Activated naive CD4-positive, alpha-beta T cell treated with anti-CD3 and anti-CD28 coated beads, Interleukin-2, amount 50 U/mL, for 24 hours (primary cell): Measurements from ENCODE around the gene COLEC12.

Source experiments
- H3K27ac Mint-ChIP-seq: one replicate; pipeline ENCODE4 v1.8.0; 2021; ENCODE audit warnings: mild to moderate bottlenecking, mixed read lengths
- H3K27me3 Mint-ChIP-seq: one replicate; pipeline ENCODE4 v1.8.0; 2021; ENCODE audit warnings: mixed read lengths
- H3K36me3 Mint-ChIP-seq: one replicate; pipeline ENCODE4 v1.8.0; 2021; ENCODE audit warnings: mixed read lengths
- H3K4me1 Mint-ChIP-seq: one replicate; pipeline ENCODE4 v1.8.0; 2021; ENCODE audit warnings: mixed read lengths
- H3K4me3 Mint-ChIP-seq: one replicate; pipeline ENCODE4 v1.8.0; 2021; ENCODE audit warnings: mild to moderate bottlenecking, mixed read lengths
- H3K9me3 Mint-ChIP-seq: one replicate; pipeline ENCODE4 v1.8.0; 2021; ENCODE audit warnings: mixed read lengths

COLEC12 gene

DNA sequence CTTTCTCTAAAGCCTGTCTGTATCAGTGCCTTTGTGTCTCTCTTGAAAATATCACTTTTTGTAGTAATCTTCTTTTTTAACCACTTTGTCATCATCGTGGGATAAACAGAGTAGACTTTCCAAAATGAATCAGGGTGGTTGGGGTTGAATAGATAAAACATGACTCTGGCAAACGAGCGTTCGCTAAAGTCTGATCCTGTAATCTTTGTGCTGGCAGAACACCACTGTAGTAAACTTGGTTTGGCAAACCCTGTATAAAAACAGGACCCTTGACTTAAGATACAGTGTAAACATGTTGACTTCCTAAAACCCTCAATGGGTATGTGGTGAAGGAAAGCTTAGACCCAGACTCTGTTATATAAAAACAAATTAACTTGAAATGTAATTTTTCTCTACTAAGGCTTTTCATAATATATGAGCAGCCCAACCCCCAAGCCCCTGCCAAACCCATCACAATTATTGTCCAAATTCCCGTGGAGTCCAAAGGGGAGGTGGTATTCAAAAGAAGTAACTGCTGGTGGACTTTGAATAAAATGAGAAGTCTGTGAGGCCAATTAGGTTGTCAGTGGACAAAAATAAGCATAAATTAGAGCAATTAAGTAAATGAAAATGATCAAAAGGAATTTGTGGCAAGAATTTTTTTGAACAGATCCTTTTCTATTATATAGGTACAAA is 52.2 kb downstream of the COLEC12 start:
- H3K36me3 Mint-ChIP-seq: no peaks in the 10 kb centered on the region
- no peak overlapping the region for H3K4me3 Mint-ChIP-seq
- H3K27me3 Mint-ChIP-seq: peaks cover 12% of the 10 kb centered on the region
- peaks cover 15% of the 10 kb centered on the region for H3K9me3 Mint-ChIP-seq
- no peaks in the 10 kb centered on the region for H3K4me1 Mint-ChIP-seq
- no peak overlapping the region for H3K27ac Mint-ChIP-seq

GRCh38 chr18:446941-447560 is 53.5 kb downstream of the COLEC12 start:
- Mint-ChIP-seq H3K27me3 (peaks cover 12% of the 10 kb centered on the region), H3K9me3 (peaks cover 4% of the 10 kb centered on the region), H3K27ac (no peak overlapping the region), H3K4me3 (no peak overlapping the region), H3K4me1 (no peaks in the 10 kb centered on the region), H3K36me3 (no peaks in the 10 kb centered on the region)

DNA sequence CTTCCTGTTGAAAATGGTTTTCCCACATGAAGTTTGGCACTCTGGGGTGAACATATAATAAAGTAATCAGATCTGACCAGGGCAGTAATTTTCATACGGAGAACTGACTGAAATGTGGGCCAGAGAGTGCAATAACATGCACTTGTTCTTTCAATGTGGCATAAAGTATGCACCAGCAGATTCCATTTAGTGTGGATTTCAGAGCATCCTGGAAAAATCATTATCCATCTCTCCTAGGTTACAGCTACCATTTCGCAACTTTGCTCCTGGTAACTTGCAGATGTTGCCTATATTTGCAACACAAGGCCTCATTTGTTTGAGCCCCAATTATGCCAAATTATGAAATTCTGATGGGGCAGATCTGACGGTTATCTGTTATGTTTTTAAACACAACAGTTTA is 55.4 kb downstream of the COLEC12 start:
- H3K4me3 Mint-ChIP-seq: no peak overlapping the region
- H3K27ac Mint-ChIP-seq: no peak overlapping the region
- no peaks in the 10 kb centered on the region for H3K9me3 Mint-ChIP-seq
- H3K27me3 Mint-ChIP-seq: peaks cover 12% of the 10 kb centered on the region
- H3K36me3 Mint-ChIP-seq: no peaks in the 10 kb centered on the region
- no peaks in the 10 kb centered on the region for H3K4me1 Mint-ChIP-seq

DNA sequence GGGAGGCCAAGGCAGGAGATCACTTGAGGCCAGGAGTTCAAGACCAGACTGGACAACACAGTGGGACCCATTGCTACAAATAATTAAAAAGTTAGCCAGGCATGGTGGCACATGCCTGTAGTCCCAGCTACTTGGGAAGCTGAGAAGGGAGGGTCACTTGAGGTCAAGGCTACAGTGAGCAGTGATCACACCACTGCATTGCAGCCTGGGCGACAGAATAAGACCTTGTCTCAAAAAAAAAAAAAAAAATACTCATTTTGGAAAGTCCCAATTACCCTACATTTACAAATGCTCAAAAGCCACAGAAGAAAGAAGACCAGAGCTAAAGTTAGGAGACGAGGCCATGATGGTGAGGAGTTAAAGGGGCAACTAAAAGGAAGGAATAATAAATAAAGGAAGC is 61.9 kb downstream of the COLEC12 start:
- peaks cover 6% of the 10 kb centered on the region for H3K27me3 Mint-ChIP-seq

DNA sequence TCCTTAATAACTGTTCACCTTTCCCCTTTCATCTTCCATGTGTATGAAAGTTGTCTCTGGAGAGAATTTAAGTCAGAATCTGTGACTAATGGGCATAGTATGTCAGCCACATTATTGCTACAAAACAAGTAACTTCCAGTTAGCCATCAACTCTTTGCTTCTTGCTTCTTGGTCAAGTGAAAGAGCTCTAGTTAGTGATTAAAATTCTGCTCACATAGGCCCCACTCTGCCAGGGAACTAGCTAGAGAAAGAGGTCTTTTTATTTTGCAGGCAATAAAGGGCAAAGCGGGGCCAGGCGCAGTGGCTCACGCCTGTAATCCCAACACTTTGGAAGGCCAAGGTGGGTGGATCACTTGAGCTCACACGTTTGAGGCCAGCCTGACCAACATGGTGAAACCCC is 64.6 kb downstream of the COLEC12 start:
- no peak overlapping the region for H3K4me3 Mint-ChIP-seq
- H3K27ac Mint-ChIP-seq: no peak overlapping the region
- peaks cover 6% of the 10 kb centered on the region for H3K27me3 Mint-ChIP-seq
- no peaks in the 10 kb centered on the region for H3K4me1 Mint-ChIP-seq
- no peaks in the 10 kb centered on the region for H3K9me3 Mint-ChIP-seq
- no peaks in the 10 kb centered on the region for H3K36me3 Mint-ChIP-seq

More for the DNA sequence above, 61.9 kb downstream of the COLEC12 start:
- Mint-ChIP-seq H3K4me1 (no peaks in the 10 kb centered on the region), H3K36me3 (no peaks in the 10 kb centered on the region), H3K9me3 (no peaks in the 10 kb centered on the region), H3K4me3 (no peak overlapping the region), H3K27ac (no peak overlapping the region)

DNA sequence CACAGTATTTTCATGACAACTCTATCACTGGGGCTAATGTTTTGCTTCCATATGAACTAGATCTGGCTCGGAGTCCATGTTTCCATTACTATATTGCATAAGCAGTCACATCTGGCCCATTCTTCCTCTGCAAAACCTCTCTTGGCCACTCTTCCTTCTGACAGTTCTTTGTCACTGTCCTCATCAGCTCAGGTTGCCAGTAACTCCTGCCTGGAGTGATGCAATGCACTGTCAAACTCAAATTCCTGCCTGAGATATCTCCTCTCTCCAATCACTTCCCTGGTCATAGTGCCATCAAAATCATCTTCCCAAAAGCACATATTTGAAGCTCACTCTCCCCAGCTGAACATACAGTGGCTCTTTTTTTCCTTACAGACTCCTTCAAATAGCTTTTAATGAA is 66.1 kb downstream of the COLEC12 start:
- H3K36me3 Mint-ChIP-seq: no peaks in the 10 kb centered on the region
- peaks cover 4% of the 10 kb centered on the region for H3K27me3 Mint-ChIP-seq
- H3K4me3 Mint-ChIP-seq: no peak overlapping the region
- H3K9me3 Mint-ChIP-seq: no peaks in the 10 kb centered on the region
- no peak overlapping the region for H3K27ac Mint-ChIP-seq
- no peaks in the 10 kb centered on the region for H3K4me1 Mint-ChIP-seq

- Mint-ChIP-seq H3K9me3 (no peaks in the 10 kb centered on the region), H3K36me3 (no peaks in the 10 kb centered on the region), H3K4me1 (no peaks in the 10 kb centered on the region), H3K4me3 (no peak overlapping the region), H3K27ac (no peak overlapping the region), H3K27me3 (peaks cover 3% of the 10 kb centered on the region)
Observed at GRCh38 chr18:433960-434359, 66.5 kb downstream of the COLEC12 start.

GRCh38 chr18:433298-433697 is 67.2 kb downstream of the COLEC12 start:
- H3K4me3 Mint-ChIP-seq: no peak overlapping the region
- H3K27me3 Mint-ChIP-seq: peaks cover 3% of the 10 kb centered on the region
- no peaks in the 10 kb centered on the region for H3K4me1 Mint-ChIP-seq
- no peaks in the 10 kb centered on the region for H3K9me3 Mint-ChIP-seq
- H3K27ac Mint-ChIP-seq: no peak overlapping the region
- H3K36me3 Mint-ChIP-seq: no peaks in the 10 kb centered on the region

GRCh38 chr18:432791-433190 is 67.7 kb downstream of the COLEC12 start:
- Mint-ChIP-seq H3K4me1 (no peaks in the 10 kb centered on the region), H3K36me3 (no peaks in the 10 kb centered on the region), H3K9me3 (no peaks in the 10 kb centered on the region), H3K27me3 (peaks cover 3% of the 10 kb centered on the region), H3K4me3 (no peak overlapping the region), H3K27ac (no peak overlapping the region)

DNA sequence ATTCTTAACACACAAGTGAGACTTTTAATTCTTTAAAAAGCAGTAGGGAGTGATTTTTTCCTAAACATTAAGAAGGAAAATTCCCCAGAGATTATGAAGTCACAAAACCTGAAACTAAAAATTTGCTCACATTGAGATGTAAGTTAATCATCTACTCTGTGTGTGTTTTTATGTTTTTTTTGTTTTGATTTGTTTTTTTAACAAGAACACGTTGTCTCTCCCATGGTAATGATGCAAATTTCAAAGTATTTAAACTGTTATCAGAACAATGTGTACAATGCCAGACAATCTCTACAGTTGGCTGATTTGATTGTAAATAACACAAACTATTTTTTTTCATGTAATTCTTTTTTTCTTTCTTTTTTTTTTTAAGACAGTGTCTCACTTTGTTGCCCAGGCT is 71.5 kb downstream of the COLEC12 start:
- H3K36me3 Mint-ChIP-seq: no peaks in the 10 kb centered on the region
- no peak overlapping the region for H3K4me3 Mint-ChIP-seq
- no peaks in the 10 kb centered on the region for H3K4me1 Mint-ChIP-seq
- no peak overlapping the region for H3K27ac Mint-ChIP-seq
- H3K27me3 Mint-ChIP-seq: no peaks in the 10 kb centered on the region
- H3K9me3 Mint-ChIP-seq: no peaks in the 10 kb centered on the region

GRCh38 chr18:427005-427404 is 73.5 kb downstream of the COLEC12 start:
- no peak overlapping the region for H3K4me3 Mint-ChIP-seq
- no peaks in the 10 kb centered on the region for H3K36me3 Mint-ChIP-seq
- H3K27me3 Mint-ChIP-seq: no peaks in the 10 kb centered on the region
- no peaks in the 10 kb centered on the region for H3K4me1 Mint-ChIP-seq
- H3K27ac Mint-ChIP-seq: no peak overlapping the region
- H3K9me3 Mint-ChIP-seq: no peaks in the 10 kb centered on the region

GRCh38 chr18:425106-425745 is 75.3 kb downstream of the COLEC12 start:
- no peaks in the 10 kb centered on the region for H3K36me3 Mint-ChIP-seq
- H3K4me1 Mint-ChIP-seq: no peaks in the 10 kb centered on the region
- H3K27ac Mint-ChIP-seq: no peak overlapping the region
- H3K9me3 Mint-ChIP-seq: no peaks in the 10 kb centered on the region
- no peaks in the 10 kb centered on the region for H3K27me3 Mint-ChIP-seq
- H3K4me3 Mint-ChIP-seq: no peak overlapping the region

DNA sequence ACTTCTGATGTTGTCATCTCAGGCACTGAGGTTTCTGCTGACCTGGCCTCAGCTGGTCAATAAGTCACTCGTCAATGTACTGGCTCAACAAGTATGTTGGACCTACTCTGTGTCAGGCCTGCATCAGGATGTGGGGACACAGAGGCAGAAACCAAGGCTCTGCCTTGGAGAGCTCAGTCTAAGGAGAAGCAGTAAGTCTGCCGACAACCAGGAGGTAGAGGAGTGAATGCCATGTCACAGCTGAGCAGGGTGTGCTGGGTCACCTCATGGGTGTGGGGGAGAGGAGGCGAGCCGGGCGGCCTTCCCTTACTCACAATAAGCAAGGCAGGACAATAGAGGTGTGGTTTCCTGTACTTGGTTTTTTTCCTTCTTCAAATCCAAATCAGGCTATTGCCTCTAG is 75.8 kb downstream of the COLEC12 start:
- Mint-ChIP-seq H3K4me3 (no peak overlapping the region), H3K9me3 (no peaks in the 10 kb centered on the region), H3K27me3 (no peaks in the 10 kb centered on the region), H3K4me1 (no peaks in the 10 kb centered on the region), H3K27ac (no peak overlapping the region), H3K36me3 (no peaks in the 10 kb centered on the region)

DNA sequence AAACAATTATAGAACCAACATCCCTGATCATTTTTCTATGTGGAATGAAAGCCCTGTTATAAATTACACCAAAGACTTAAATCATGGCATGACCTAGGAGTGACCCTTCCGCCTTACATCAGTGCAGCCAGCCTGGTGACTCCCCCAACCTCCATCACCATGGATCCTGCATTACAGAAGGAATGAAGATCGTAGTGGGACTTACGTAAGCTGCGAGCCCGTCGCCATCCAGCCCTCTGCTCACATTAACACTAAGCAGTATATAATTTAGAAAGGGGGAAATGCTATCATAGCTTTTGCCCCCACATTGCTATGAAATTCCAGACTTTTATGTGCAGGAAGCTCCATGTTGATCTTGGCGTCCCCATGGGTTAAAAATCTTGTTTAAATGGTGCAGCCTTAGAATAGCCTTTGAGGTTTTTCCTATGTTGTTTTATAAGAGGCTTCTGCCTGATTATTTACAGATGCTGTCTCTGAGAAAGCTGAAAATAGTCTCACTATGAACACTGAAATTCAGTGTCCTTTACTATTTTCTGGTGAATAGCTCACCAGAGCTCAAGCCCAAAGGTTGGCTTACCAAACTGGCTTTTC is 76.3 kb downstream of the COLEC12 start:
- Mint-ChIP-seq H3K4me3 (no peak overlapping the region), H3K27ac (no peak overlapping the region), H3K9me3 (no peaks in the 10 kb centered on the region), H3K27me3 (no peaks in the 10 kb centered on the region), H3K4me1 (no peaks in the 10 kb centered on the region), H3K36me3 (no peaks in the 10 kb centered on the region)

DNA sequence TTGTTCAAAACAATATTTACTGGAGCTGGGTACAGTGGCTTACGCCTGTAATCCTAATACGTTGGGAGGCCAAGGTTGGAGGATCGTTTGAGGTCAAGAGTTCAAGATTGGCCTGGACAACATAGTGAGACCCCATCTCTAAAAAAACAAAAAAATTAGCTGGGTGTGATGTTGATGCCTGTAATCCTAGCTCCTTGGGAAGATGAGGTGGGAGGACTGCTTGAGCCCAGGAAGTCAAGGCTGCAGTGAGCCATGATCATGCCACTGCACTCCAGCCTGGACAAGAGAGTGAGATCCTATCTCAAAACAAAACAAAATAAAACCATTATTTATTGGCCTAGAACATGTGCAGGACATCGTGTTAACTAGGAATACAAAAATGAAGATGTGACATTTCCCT is 77.5 kb downstream of the COLEC12 start:
- H3K27me3 Mint-ChIP-seq: no peaks in the 10 kb centered on the region
- H3K4me1 Mint-ChIP-seq: no peaks in the 10 kb centered on the region
- no peak overlapping the region for H3K4me3 Mint-ChIP-seq
- H3K36me3 Mint-ChIP-seq: no peaks in the 10 kb centered on the region
- no peaks in the 10 kb centered on the region for H3K9me3 Mint-ChIP-seq
- no peak overlapping the region for H3K27ac Mint-ChIP-seq
